Uterus (tissue), 4 donors: Measurements from ENCODE around the gene SLC35F3. TPM values are rescaled to one million over a fixed set of nuclear protein-coding genes. Genes with fewer than 3 reads are reported as not detected.

Experiments
- DNase-seq, 2 donors: peaks; one replicate each; pipeline ENCODE4 v3.0.0-alpha.2; 2019 to 2020
- H3K27ac ChIP-seq, 2 donors: fragments of 200-600 bp; sonication (generic); 1 replicate in 1 of 2; 2 replicates in 1 of 2; pipeline ENCODE4 v1.5.1; 2016 to 2018
- H3K27me3 ChIP-seq, 2 donors: fragments of 200-600 bp; sonication (generic); one replicate each; pipeline ENCODE4 v1.5.1; 2018 to 2019; ENCODE audit warnings: control low read depth in 1 of 2
- H3K36me3 ChIP-seq, 2 donors: fragments of 200-600 bp; sonication (generic); one replicate each; pipeline ENCODE4 v1.5.1; 2019; ENCODE audit warnings: control low read depth in 1 of 2
- H3K4me1 ChIP-seq, 2 donors: fragments of 200-600 bp; sonication (generic); one replicate each; pipeline ENCODE4 v1.5.1; 2018 to 2019; ENCODE audit warnings: control low read depth in 1 of 2
- H3K4me3 ChIP-seq, 2 donors: fragments of 200-600 bp; sonication (generic); 1 replicate in 1 of 2; 2 replicates in 1 of 2; pipeline ENCODE4 v1.5.1; 2018 to 2019; ENCODE audit warnings: mild to moderate bottlenecking in 1 of 2
- H3K9me3 ChIP-seq, 2 donors: fragments of 200-600 bp; sonication (generic); one replicate each; pipeline ENCODE4 v1.5.1; 2019; ENCODE audit warnings: control low read depth in 1 of 2
- POLR2A ChIP-seq, 2 donors: fragments of 450-650 bp; IDR thresholded peaks; one replicate each; pipeline ENCODE4 v1.6.1; 2016; ENCODE audit warnings: antibody characterized with exemption in 2 of 2, mild to moderate bottlenecking in 1 of 2, moderate library complexity in 1 of 2
- intact Hi-C: fragments of 100-400 bp; cut with DNase I; formaldehyde crosslinking; loops from one replicate; pipeline ENCODE4 v1.15.1; 2023; ENCODE audit warnings: low total_unique reads
- total RNA-seq, 4 donors: library from RNA; depleted of rRNA in 3 of 4; stranded (reverse); fragments of >200 nt in 3 of 4; gene quantifications; one replicate each; pipeline versions ENCODE4 v1.1.0 to v1.2.4, GENCODE V29; 2014 to 2023
- TF ChIP-seq, protein P1 (sequence below), 4 experiments: fragments of 200-600 bp in 2 of 4; fragments of 450-650 bp in 2 of 4; sonication (generic) in 2 of 4; IDR thresholded peaks; one replicate each; pipeline ENCODE4 v1.5.1; 2016 to 2019; ENCODE audit warnings: antibody characterized with exemption in 4 of 4, mild to moderate bottlenecking in 2 of 4, moderate library complexity in 1 of 4
- donor health status: DM: yes; HTN: yes; CAD: no.

SLC35F3 gene
- total RNA-seq, 4 donors from 2014 or later, result 0.24 to 0.62 (median 0.26) TPM; not detected in 1

DNA sequence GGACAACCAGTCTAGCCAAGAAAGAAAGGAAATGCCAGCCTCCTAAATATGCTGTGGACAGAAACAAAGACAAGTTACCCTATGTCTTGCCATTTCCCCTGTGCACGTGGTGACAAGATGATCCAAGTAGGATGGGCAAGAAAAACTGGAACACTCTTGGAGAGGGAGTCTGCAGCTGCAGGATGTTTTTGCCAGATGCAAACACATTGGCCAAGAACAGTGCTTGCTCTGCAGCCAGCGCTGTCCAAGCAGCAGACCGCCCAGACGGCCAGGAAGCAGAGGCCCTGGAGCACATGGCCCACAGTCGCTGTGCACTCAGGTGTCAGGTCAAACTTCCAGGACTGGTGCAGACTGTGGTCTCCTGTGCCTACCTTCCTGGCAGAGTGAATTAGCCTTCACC is 189.3 kb downstream of the SLC35F3 start:
- Histone ChIP-seq H3K27ac (no peak overlapping the region), H3K36me3 (no peaks in the 10 kb centered on the region), H3K27me3 (no peaks in the 10 kb centered on the region), H3K4me3 (no peak overlapping the region), H3K4me1 (no peaks in the 10 kb centered on the region), H3K9me3 (no peaks in the 10 kb centered on the region)
- TF ChIP-seq, protein P1, sequence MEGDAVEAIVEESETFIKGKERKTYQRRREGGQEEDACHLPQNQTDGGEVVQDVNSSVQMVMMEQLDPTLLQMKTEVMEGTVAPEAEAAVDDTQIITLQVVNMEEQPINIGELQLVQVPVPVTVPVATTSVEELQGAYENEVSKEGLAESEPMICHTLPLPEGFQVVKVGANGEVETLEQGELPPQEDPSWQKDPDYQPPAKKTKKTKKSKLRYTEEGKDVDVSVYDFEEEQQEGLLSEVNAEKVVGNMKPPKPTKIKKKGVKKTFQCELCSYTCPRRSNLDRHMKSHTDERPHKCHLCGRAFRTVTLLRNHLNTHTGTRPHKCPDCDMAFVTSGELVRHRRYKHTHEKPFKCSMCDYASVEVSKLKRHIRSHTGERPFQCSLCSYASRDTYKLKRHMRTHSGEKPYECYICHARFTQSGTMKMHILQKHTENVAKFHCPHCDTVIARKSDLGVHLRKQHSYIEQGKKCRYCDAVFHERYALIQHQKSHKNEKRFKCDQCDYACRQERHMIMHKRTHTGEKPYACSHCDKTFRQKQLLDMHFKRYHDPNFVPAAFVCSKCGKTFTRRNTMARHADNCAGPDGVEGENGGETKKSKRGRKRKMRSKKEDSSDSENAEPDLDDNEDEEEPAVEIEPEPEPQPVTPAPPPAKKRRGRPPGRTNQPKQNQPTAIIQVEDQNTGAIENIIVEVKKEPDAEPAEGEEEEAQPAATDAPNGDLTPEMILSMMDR (IDR thresholded peaks at IDR 0.05), result no peak
- TF ChIP-seq POLR2A (IDR thresholded peaks at IDR 0.05), result no peak
- intact Hi-C loops, result no loop called here
- DNase-seq, result peak in 1 of 2 donors; percentile 46

DNA sequence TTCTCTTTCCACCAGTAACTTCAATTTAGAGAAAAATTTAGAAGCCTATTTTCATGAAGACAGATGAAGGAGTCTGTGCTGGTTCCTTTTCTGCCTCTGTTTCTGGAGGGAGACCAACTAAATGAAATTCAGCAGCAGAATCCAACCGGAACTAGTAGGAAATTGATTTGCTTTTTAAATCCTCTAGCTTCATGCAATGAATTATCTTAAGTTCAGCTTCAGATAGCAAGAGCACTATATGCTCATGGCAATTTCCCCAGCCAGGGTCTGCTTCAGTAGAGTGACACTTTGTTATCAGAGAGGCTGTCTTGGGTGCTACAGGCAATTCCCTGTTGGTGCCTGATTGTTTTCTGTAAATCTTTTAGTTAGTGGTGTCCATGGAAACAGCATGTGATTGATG is 189.7 kb downstream of the SLC35F3 start:
- H3K9me3 ChIP-seq, result no peaks in the 10 kb centered on the region
- no peak overlapping the region for H3K27ac ChIP-seq
- DNase-seq, result no peak
- no peaks in the 10 kb centered on the region for H3K4me1 ChIP-seq
- intact Hi-C loops, result no loop called here
- H3K4me3 ChIP-seq, result no peak overlapping the region
- H3K36me3 ChIP-seq, result no peaks in the 10 kb centered on the region
- H3K27me3 ChIP-seq, result no peaks in the 10 kb centered on the region
- TF ChIP-seq POLR2A (IDR thresholded peaks at IDR 0.05), result no peak
- TF ChIP-seq, protein P1 (IDR thresholded peaks at IDR 0.05), result no peak

DNA sequence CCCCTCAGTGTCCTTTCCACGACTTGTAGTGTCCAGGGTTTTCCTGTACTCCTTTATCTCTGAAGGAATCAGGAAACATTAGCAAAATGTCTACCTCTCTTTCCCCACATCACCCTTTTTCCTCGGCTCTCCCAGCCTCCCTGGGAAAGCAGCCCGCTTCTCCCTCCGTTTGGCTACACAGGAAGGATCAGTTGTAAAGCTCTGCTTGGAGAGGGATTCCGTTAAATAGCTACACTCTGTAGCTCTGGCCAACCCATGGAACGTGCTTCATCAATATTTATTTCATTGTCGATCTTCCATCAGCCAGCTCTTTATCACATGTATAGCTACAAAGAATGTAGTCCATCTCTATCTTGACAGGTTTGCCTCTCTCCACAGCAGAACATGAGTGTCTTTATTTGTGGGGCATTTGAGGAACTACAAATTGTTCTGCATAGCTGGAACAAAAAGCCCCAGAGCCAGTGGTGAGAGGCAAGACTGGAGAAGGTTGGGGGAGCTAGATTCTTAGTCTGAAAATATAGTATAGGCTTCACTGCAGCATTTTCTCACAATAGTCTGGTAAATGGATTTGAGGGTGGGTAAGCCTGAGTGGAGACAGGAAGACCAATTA is 191.8 kb downstream of the SLC35F3 start:
- intact Hi-C loops, result no loop called here
- Histone ChIP-seq H3K4me1 (no peaks in the 10 kb centered on the region), H3K36me3 (no peaks in the 10 kb centered on the region)

DNA sequence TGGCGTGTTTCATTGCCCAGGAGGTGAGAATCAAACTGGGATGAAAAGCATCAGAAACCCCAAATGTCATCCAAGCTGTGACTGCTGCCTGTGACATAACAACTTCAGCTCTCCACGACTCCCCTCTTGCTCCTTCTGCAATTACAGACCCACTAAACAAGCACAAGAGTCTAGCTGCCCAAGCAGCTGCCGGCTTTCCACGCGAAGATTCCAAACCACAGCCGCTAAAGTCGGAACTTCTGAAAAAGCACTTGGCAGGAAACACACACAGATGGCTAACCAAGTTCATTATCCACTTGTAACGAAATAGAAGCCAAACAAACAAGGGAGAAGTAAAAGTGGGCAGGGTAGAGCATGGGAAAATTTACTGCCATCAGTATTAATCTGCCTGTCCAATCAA is 198.1 kb downstream of the SLC35F3 start:
- Histone ChIP-seq H3K9me3 (no peaks in the 10 kb centered on the region), H3K36me3 (no peaks in the 10 kb centered on the region), H3K4me1 (no peaks in the 10 kb centered on the region), H3K27ac (no peak overlapping the region), H3K4me3 (no peak overlapping the region), H3K27me3 (no peaks in the 10 kb centered on the region)
- TF ChIP-seq, protein P1 (IDR thresholded peaks at IDR 0.05), result no peak
- TF ChIP-seq POLR2A (IDR thresholded peaks at IDR 0.05), result no peak
- intact Hi-C loops, result no loop called here
- peak in 1 of 2 donors; percentile 15 for DNase-seq

More for the DNA sequence above, 191.8 kb downstream of the SLC35F3 start:
- Histone ChIP-seq H3K27me3 (no peaks in the 10 kb centered on the region), H3K27ac (no peak overlapping the region), H3K9me3 (no peaks in the 10 kb centered on the region), H3K4me3 (no peak overlapping the region)
- TF ChIP-seq, protein P1 (IDR thresholded peaks at IDR 0.05), result no peak
- TF ChIP-seq POLR2A (IDR thresholded peaks at IDR 0.05), result no peak
- DNase-seq, result no peak

DNA sequence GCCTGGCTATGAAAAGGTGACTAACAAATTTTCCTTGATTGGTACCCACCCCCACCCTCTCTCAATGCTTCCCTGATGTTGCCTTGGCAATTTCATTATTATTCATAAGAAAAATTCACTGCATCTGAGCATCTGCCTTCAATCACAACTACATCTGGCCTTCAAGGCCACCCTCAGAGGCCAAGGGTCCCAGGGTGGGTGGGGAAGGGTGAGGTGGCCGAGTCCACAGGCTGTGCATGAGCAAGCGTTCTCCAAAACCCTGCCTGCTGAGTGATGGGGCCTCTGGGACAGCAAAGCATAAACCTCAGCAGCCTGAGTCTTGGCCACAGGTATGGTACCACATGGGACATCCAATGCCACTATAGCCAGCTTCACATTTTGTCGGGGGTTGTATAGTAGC is 198.7 kb downstream of the SLC35F3 start:
- intact Hi-C loops, result no loop called here
- no peak for DNase-seq
- no peaks in the 10 kb centered on the region for H3K36me3 ChIP-seq
- TF ChIP-seq, protein P1 (IDR thresholded peaks at IDR 0.05), result no peak
- TF ChIP-seq POLR2A (IDR thresholded peaks at IDR 0.05), result no peak
- no peak overlapping the region for H3K27ac ChIP-seq
- H3K9me3 ChIP-seq, result no peaks in the 10 kb centered on the region
- no peaks in the 10 kb centered on the region for H3K27me3 ChIP-seq
- H3K4me3 ChIP-seq, result no peak overlapping the region
- no peaks in the 10 kb centered on the region for H3K4me1 ChIP-seq
